ENCODE data around the gene OR10V1.

GRCh38 chr11:59680287-59681154 lies 33.1 kb downstream of the OR10V1 start:
- TF ChIP-seq, protein P1, sequence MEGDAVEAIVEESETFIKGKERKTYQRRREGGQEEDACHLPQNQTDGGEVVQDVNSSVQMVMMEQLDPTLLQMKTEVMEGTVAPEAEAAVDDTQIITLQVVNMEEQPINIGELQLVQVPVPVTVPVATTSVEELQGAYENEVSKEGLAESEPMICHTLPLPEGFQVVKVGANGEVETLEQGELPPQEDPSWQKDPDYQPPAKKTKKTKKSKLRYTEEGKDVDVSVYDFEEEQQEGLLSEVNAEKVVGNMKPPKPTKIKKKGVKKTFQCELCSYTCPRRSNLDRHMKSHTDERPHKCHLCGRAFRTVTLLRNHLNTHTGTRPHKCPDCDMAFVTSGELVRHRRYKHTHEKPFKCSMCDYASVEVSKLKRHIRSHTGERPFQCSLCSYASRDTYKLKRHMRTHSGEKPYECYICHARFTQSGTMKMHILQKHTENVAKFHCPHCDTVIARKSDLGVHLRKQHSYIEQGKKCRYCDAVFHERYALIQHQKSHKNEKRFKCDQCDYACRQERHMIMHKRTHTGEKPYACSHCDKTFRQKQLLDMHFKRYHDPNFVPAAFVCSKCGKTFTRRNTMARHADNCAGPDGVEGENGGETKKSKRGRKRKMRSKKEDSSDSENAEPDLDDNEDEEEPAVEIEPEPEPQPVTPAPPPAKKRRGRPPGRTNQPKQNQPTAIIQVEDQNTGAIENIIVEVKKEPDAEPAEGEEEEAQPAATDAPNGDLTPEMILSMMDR (IDR thresholded peaks at IDR 0.05), result peak; percentile 16 to 63 (median 59)
- TF ChIP-seq POLR2A (IDR thresholded peaks at IDR 0.05) (no peak), POLR2AphosphoS5 (IDR thresholded peaks at IDR 0.05) (no peak)
